Adrenal gland (tissue), 5 donors: ENCODE data around the gene IGF2R.

Experiments
- POLR2A ChIP-seq, 2 donors: fragments of 450-650 bp; IDR thresholded peaks; one replicate each; pipeline ENCODE4 v1.6.1; 2017; ENCODE audit warnings: antibody characterized with exemption in 2 of 2, mild to moderate bottlenecking in 2 of 2, moderate library complexity in 1 of 2
- TF ChIP-seq, protein P1 (sequence below), 6 experiments: fragments of 450-650 bp in 4 of 6; fragments of 200-600 bp in 2 of 6; sonication (generic) in 1 of 6; IDR thresholded peaks; 1 replicate in 5 of 6; 2 replicates in 1 of 6; pipeline versions ENCODE4 v1.5.1 to v1.8.0; 2016 to 2021; ENCODE audit warnings: antibody characterized with exemption in 6 of 6, mild to moderate bottlenecking in 2 of 6, moderate library complexity in 1 of 6
- donor health status: DM: no; HTN: no; CAD: no.

DNA sequence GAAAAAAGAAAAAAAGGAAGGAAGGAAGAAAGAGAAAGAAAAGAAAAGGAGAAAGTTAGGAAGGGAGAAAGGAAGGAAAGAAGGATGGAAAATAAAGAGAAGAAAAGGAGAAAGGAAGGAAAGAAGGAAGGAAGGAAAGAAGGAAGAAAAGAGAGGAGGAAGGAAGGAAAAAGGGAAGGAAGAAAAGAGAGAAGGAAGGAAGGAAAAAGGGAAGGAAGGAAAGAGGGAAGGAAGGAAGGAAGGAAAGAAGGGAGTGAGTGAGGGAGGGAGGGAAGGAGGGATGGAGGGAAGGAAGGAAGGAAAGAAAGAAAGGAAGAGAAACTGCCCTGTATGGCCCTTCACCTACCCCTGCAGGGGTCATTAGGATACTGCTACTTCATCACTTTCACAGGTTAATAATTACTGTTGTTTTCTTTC is 12.9 kb upstream of the IGF2R start:
- TF ChIP-seq, protein P1, sequence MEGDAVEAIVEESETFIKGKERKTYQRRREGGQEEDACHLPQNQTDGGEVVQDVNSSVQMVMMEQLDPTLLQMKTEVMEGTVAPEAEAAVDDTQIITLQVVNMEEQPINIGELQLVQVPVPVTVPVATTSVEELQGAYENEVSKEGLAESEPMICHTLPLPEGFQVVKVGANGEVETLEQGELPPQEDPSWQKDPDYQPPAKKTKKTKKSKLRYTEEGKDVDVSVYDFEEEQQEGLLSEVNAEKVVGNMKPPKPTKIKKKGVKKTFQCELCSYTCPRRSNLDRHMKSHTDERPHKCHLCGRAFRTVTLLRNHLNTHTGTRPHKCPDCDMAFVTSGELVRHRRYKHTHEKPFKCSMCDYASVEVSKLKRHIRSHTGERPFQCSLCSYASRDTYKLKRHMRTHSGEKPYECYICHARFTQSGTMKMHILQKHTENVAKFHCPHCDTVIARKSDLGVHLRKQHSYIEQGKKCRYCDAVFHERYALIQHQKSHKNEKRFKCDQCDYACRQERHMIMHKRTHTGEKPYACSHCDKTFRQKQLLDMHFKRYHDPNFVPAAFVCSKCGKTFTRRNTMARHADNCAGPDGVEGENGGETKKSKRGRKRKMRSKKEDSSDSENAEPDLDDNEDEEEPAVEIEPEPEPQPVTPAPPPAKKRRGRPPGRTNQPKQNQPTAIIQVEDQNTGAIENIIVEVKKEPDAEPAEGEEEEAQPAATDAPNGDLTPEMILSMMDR (IDR thresholded peaks at IDR 0.05): no peak
- TF ChIP-seq POLR2A (IDR thresholded peaks at IDR 0.05): no peak
